Activated naive CD4-positive, alpha-beta T cell treated with anti-CD3 and anti-CD28 coated beads, Interleukin-2, amount 50 U/mL, for 16 hours (primary cell): Measurements from ENCODE around the gene EXD2.
"Not testable (repeated sequence)": the region's sequence is repeated elsewhere in the genome, so short reads cannot be mapped to it uniquely, and the experiment has no call there.

Source experiments
- DNase-seq: peaks from one replicate; pipeline ENCODE4 v3.0.0-alpha.2; 2020

Gene EXD2

GRCh38 chr14:69204753-69205152, 13.5 kb downstream of the EXD2 start:
- DNase-seq = no peak

- DNase-seq = no peak
Measured at GRCh38 chr14:69207435-69208041, 16.2 kb downstream of the EXD2 start.

- DNase-seq = no peak
Measured at GRCh38 chr14:69208666-69209065, 17.4 kb downstream of the EXD2 start.

- DNase-seq = no peak
Measured at GRCh38 chr14:69214393-69214792, 23.1 kb downstream of the EXD2 start.

GRCh38 chr14:69217663-69218062, 26.4 kb downstream of the EXD2 start:
- DNase-seq = not testable (repeated sequence)

GRCh38 chr14:69224946-69225345, 33.6 kb downstream of the EXD2 start:
- DNase-seq = no peak

GRCh38 chr14:69226178-69226577, 34.9 kb downstream of the EXD2 start:
- DNase-seq = no peak

GRCh38 chr14:69226736-69227135, 35.4 kb downstream of the EXD2 start:
- no peak for DNase-seq

- no peak for DNase-seq
Measured at GRCh38 chr14:69231486-69231885, 40.2 kb downstream of the EXD2 start.

GRCh38 chr14:69232388-69232787, 41.1 kb downstream of the EXD2 start:
- DNase-seq = no peak

GRCh38 chr14:69234106-69234505, 42.8 kb downstream of the EXD2 start:
- DNase-seq = no peak

- no peak for DNase-seq
Measured at GRCh38 chr14:69235708-69236107, 44.4 kb downstream of the EXD2 start.

- no peak for DNase-seq
Measured at GRCh38 chr14:69237142-69237541, 45.8 kb downstream of the EXD2 start.

GRCh38 chr14:69237584-69237983, 46.3 kb downstream of the EXD2 start:
- no peak for DNase-seq

GRCh38 chr14:69238883-69239282, 47.6 kb downstream of the EXD2 start:
- no peak for DNase-seq

- DNase-seq = no peak
Measured at GRCh38 chr14:69240527-69241173, 49.4 kb downstream of the EXD2 start.

- no peak for DNase-seq
Measured at GRCh38 chr14:69241577-69241976, 50.3 kb downstream of the EXD2 start.

- peak; percentile 57 for DNase-seq
Measured at GRCh38 chr14:69242311-69243224, 51.3 kb downstream of the EXD2 start.

GRCh38 chr14:69244946-69245345, 53.6 kb downstream of the EXD2 start:
- DNase-seq = no peak

- no peak for DNase-seq
Measured at GRCh38 chr14:69246331-69246730, 55.0 kb downstream of the EXD2 start.

GRCh38 chr14:69247676-69248440, 56.6 kb downstream of the EXD2 start:
- no peak for DNase-seq

- no peak for DNase-seq
Measured at GRCh38 chr14:69249603-69250002, 58.3 kb downstream of the EXD2 start.

- DNase-seq = no peak
Measured at GRCh38 chr14:69252851-69253250, 61.6 kb downstream of the EXD2 start.
